Loucy (cell line): ENCODE measurements around the gene TRPM3.

Experiments
- CTCF ChIP-seq: fragments of 200-600 bp; sonication (generic); conservative IDR thresholded peaks from 2 replicates; pipeline ENCODE4 v1.5.1; 2014; ENCODE audit warnings: mild to moderate bottlenecking, antibody characterized with exemption, low read length
- EZH2phosphoT487 ChIP-seq: fragments of 200-600 bp; IDR thresholded peaks from 2 replicates; pipeline ENCODE4 v1.6.1; 2018; ENCODE audit warnings: antibody characterized with exemption, mild to moderate bottlenecking, moderate library complexity, borderline replicate concordance

- TF ChIP-seq CTCF (no peak), EZH2phosphoT487 (no peak)
Measured at GRCh38 chr9:71168418-71168817, 47.0 kb upstream of the TRPM3 start.
